GM23338 (cell line): ENCODE results near the gene TRPM1. TPM values are rescaled to one million over a fixed set of nuclear protein-coding genes. Genes with fewer than 3 reads are reported as not detected.

ENCODE experiments used
- ATAC-seq: fragments of 200-7000 bp; cut with Tn5 transposase; 3 replicates; pipeline ENCODE4 v1.9.1; 2020
- DNase-seq: peaks from one replicate; pipeline ENCODE4 v3.0.0-alpha.2; 2015; ENCODE audit warnings: low spot score
- H2AFZ ChIP-seq: fragments of 200-600 bp; sonication (generic); 2 replicates; pipeline ENCODE4 v1.8.0; 2016; ENCODE audit warnings: antibody characterized with exemption, mild to moderate bottlenecking, moderate library complexity
- H3F3A ChIP-seq: fragments of 200-600 bp; sonication (generic); replicated peaks from 2 replicates; pipeline ENCODE4 v1.8.0; 2017; ENCODE audit warnings: antibody characterized with exemption, mixed run types, low read depth
- H3K27ac ChIP-seq: fragments of 200-600 bp; sonication (generic); 2 replicates; pipeline ENCODE4 v1.6.1; 2016; ENCODE audit warnings: low read depth
- H3K27me3 ChIP-seq: fragments of 200-600 bp; sonication (generic); 2 replicates; pipeline ENCODE4 v1.8.0; 2016; ENCODE audit warnings: mild to moderate bottlenecking, mixed run types, moderate library complexity; ENCODE audit not compliant: insufficient read depth
- H3K36me3 ChIP-seq: fragments of 200-600 bp; sonication (generic); 2 replicates; pipeline ENCODE4 v1.8.0; 2016; ENCODE audit warnings: mild to moderate bottlenecking; ENCODE audit not compliant: insufficient read depth
- H3K4me1 ChIP-seq: fragments of 200-600 bp; sonication (generic); 2 replicates; pipeline ENCODE4 v1.8.0; 2016; ENCODE audit warnings: mild to moderate bottlenecking, moderate library complexity; ENCODE audit not compliant: insufficient read depth
- H3K4me2 ChIP-seq: fragments of 200-600 bp; sonication (generic); 2 replicates; pipeline ENCODE4 v1.7.1; 2017; ENCODE audit warnings: mixed run types
- H3K4me3 ChIP-seq: fragments of 200-600 bp; sonication (generic); 2 replicates; pipeline ENCODE4 v1.6.1; 2016; ENCODE audit warnings: mixed run types
- H3K79me2 ChIP-seq: fragments of 200-600 bp; sonication (generic); replicated peaks from 2 replicates; pipeline ENCODE4 v1.8.0; 2017; ENCODE audit warnings: mild to moderate bottlenecking; ENCODE audit not compliant: insufficient read depth
- H3K9me2 ChIP-seq: fragments of 200-600 bp; sonication (generic); 2 replicates; pipeline ENCODE4 v1.8.0; 2017; ENCODE audit not compliant: insufficient read depth
- H4K20me1 ChIP-seq: fragments of 200-600 bp; sonication (generic); replicated peaks from 2 replicates; pipeline ENCODE4 v1.8.0; 2017; ENCODE audit warnings: mild to moderate bottlenecking; ENCODE audit not compliant: insufficient read depth
- H3K27ac Mint-ChIP-seq: 2 replicates; pipeline ENCODE4 v1.8.0; 2020; ENCODE audit warnings: inconsistent platforms, mild to moderate bottlenecking, moderate library complexity, mixed read lengths
- H3K27me3 Mint-ChIP-seq: 3 replicates; pipeline ENCODE4 v1.8.0; 2022; ENCODE audit warnings: low read depth, mild to moderate bottlenecking, moderate library complexity, mixed read lengths, inconsistent platforms; ENCODE audit not compliant: insufficient read depth, poor library complexity
- H3K36me3 Mint-ChIP-seq: 3 replicates; pipeline ENCODE4 v1.8.0; 2021; ENCODE audit warnings: low read depth, mild to moderate bottlenecking, inconsistent platforms, moderate library complexity, mixed read lengths
- H3K4me1 Mint-ChIP-seq: 3 replicates; pipeline ENCODE4 v1.8.0; 2020; ENCODE audit warnings: mild to moderate bottlenecking, inconsistent platforms, mixed read lengths
- H3K4me3 Mint-ChIP-seq: 3 replicates; pipeline ENCODE4 v1.8.0; 2021; ENCODE audit warnings: moderate library complexity, mild to moderate bottlenecking, inconsistent platforms, mixed read lengths
- H3K9me3 Mint-ChIP-seq: 3 replicates; pipeline ENCODE4 v1.8.0; 2020; ENCODE audit warnings: moderate library complexity, mild to moderate bottlenecking, inconsistent platforms, mixed read lengths
- CREB1 ChIP-seq: fragments of 250-450 bp; sonication (Bioruptor Pico); IDR thresholded peaks from 2 replicates; pipeline ENCODE4 v1.5.0; 2020; ENCODE audit warnings: low read depth, mild to moderate bottlenecking, moderate library complexity
- EZH2 ChIP-seq: fragments of 200-600 bp; sonication (generic); IDR thresholded peaks from one replicate; pipeline ENCODE4 v1.8.0; 2017; ENCODE audit warnings: antibody characterized with exemption, mild to moderate bottlenecking, low read depth; ENCODE audit not compliant: unreplicated experiment
- EZH2phosphoT487 ChIP-seq: fragments of 200-600 bp; sonication (generic); IDR thresholded peaks from one replicate; pipeline ENCODE4 v1.8.1; 2018; ENCODE audit warnings: antibody characterized with exemption; ENCODE audit not compliant: unreplicated experiment
- JUNB ChIP-seq: IDR thresholded peaks from one replicate; pipeline ENCODE4 v1.6.1; 2016; ENCODE audit warnings: antibody characterized with exemption; ENCODE audit not compliant: unreplicated experiment
- NANOG ChIP-seq: IDR thresholded peaks from 2 replicates; pipeline ENCODE4 v1.6.1; 2016; ENCODE audit warnings: antibody characterized with exemption, borderline replicate concordance
- POLR2AphosphoS5 ChIP-seq: IDR thresholded peaks from 2 replicates; pipeline ENCODE4 v1.6.1; 2016; ENCODE audit warnings: antibody characterized with exemption, low read depth
- STAT1 ChIP-seq: IDR thresholded peaks from one replicate; pipeline ENCODE4 v1.6.1; 2016; ENCODE audit warnings: antibody characterized with exemption; ENCODE audit not compliant: unreplicated experiment
- ZNF114 ChIP-seq: fragments of 250-450 bp; sonication (Bioruptor Pico); IDR thresholded peaks from 2 replicates; pipeline ENCODE4 v1.5.0; 2020; ENCODE audit warnings: mild to moderate bottlenecking, moderate library complexity
- ZNF331 ChIP-seq: fragments of 250-450 bp; sonication (Bioruptor Pico); IDR thresholded peaks from 2 replicates; pipeline ENCODE4 v1.5.0; 2020; ENCODE audit warnings: low read depth, mild to moderate bottlenecking, moderate library complexity
- polyA plus RNA-seq: library from polyadenylated mRNA; unstranded; fragments of >200 nt; fragmentation: Nextera tagmentation; extraction: Ambion mirVana; gene quantifications from 2 replicates; pipeline ENCODE4 v1.2.1, GENCODE V29; 2016
- total RNA-seq: library from RNA; depleted of rRNA; stranded (reverse); fragments of >200 nt; shearing (Covaris generic); gene quantifications from 2 replicates; pipeline ENCODE4 v1.2.3, GENCODE V29; 2014
- TF ChIP-seq, protein P1 (sequence below), 2 experiments: fragments of 200-600 bp in 1 of 2; sonication (generic) in 1 of 2; conservative IDR thresholded peaks; 2 replicates each; pipeline versions ENCODE4 v1.5.1 to v1.6.1; 2016 to 2017; ENCODE audit warnings: antibody characterized with exemption in 2 of 2, low read depth in 2 of 2, mild to moderate bottlenecking in 2 of 2, moderate library complexity in 1 of 2
- TF ChIP-seq, protein P2 (sequence below): IDR thresholded peaks from 2 replicates; pipeline ENCODE4 v1.6.1; 2016; ENCODE audit warnings: antibody characterized with exemption
- TF ChIP-seq, protein P3 (sequence below): fragments of 250-450 bp; sonication (Bioruptor Pico); IDR thresholded peaks from 2 replicates; pipeline ENCODE4 v1.5.0; 2020; ENCODE audit warnings: mild to moderate bottlenecking, moderate library complexity

Gene TRPM1
- total and polyA plus RNA-seq, 2 experiments from 2014 or later: 0.19 TPM; not detected in 1

DNA sequence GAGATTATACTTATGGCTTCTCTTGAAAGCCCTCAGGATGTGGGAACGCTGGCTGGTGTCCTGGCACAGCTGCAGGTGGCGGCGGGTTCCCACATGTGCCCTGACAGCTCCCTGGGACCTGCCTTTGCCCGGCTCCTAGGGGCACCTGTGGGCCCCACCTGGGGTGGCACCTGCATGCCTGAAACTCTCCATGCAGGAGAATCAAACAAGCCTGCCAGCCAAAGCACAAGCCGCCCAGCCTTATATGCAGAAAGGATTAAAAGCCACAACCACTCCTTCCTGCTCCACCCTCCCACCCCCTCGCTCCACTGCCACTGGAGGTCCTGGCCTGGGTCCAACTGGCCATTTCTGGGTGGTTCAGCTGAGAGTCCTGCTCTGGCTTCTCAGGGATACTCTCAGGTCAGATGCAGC is 18.1 kb downstream of the TRPM1 start:
- Histone ChIP-seq H3K36me3 (no peaks in the 10 kb centered on the region), H3K79me2 (no peaks in the 10 kb centered on the region), H3F3A (no peaks in the 10 kb centered on the region), H3K4me1 (peaks cover 31% of the 10 kb centered on the region), H3K27ac (no peak overlapping the region), H3K4me2 (no peak overlapping the region), H2AFZ (no peak overlapping the region), H3K9me2 (no peaks in the 10 kb centered on the region), H3K4me3 (no peak overlapping the region), H3K27me3 (no peaks in the 10 kb centered on the region), H4K20me1 (no peaks in the 10 kb centered on the region)
- H3K4me3 Mint-ChIP-seq: no peak overlapping the region
- DNase-seq (no peak), ATAC-seq (no peak)
- no peaks in the 10 kb centered on the region for H3K36me3 Mint-ChIP-seq
- peaks cover 37% of the 10 kb centered on the region for H3K4me1 Mint-ChIP-seq
- no peak overlapping the region for H3K27ac Mint-ChIP-seq
- TF ChIP-seq NANOG (no peak), ZNF331 (CRISPR knock-in tag) (no peak), STAT1 (no peak), ZNF114 (CRISPR knock-in tag) (no peak), EZH2 (no peak), EZH2phosphoT487 (no peak), POLR2AphosphoS5 (no peak)
- TF ChIP-seq, protein P1, sequence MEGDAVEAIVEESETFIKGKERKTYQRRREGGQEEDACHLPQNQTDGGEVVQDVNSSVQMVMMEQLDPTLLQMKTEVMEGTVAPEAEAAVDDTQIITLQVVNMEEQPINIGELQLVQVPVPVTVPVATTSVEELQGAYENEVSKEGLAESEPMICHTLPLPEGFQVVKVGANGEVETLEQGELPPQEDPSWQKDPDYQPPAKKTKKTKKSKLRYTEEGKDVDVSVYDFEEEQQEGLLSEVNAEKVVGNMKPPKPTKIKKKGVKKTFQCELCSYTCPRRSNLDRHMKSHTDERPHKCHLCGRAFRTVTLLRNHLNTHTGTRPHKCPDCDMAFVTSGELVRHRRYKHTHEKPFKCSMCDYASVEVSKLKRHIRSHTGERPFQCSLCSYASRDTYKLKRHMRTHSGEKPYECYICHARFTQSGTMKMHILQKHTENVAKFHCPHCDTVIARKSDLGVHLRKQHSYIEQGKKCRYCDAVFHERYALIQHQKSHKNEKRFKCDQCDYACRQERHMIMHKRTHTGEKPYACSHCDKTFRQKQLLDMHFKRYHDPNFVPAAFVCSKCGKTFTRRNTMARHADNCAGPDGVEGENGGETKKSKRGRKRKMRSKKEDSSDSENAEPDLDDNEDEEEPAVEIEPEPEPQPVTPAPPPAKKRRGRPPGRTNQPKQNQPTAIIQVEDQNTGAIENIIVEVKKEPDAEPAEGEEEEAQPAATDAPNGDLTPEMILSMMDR (conservative IDR thresholded peaks at IDR 0.05; ENCODE audit: low read depth in 2 of 2): no peak
- TF ChIP-seq, protein P2, sequence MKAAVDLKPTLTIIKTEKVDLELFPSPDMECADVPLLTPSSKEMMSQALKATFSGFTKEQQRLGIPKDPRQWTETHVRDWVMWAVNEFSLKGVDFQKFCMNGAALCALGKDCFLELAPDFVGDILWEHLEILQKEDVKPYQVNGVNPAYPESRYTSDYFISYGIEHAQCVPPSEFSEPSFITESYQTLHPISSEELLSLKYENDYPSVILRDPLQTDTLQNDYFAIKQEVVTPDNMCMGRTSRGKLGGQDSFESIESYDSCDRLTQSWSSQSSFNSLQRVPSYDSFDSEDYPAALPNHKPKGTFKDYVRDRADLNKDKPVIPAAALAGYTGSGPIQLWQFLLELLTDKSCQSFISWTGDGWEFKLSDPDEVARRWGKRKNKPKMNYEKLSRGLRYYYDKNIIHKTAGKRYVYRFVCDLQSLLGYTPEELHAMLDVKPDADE: no peak
- H3K27me3 Mint-ChIP-seq: peaks cover 7% of the 10 kb centered on the region
- H3K9me3 Mint-ChIP-seq: 0 out of 3 replicates have a peak, but pooled peaks cover 3% of the 10 kb centered on the region

DNA sequence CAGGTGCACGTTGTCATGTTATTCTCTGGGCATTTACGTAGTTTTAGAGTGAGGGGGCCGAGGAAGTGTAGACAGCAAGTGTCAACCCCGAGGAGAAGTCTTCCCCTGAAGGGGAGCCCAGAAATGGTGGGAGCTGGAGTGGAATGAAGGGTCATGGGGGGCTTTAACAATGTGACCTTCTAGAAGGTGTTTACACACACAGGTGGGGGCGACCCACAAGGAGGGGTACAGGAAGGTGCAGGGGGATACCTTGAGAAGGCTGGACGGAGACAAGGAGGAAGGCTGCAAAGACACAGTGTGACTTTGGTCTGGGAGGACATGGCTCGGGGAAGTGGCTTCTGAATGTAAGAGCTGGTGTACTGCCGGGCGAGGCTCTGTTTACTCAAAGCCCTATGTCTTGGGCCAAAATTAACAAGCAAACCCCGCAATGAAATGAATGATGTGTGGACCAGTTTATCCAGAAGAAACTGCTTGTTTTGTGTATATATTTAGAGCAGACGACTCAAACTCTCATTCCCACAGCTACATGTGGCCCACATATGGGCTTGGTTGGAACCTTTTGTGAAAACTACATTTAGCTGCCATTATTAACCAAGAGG is 18.7 kb downstream of the TRPM1 start:
- Histone ChIP-seq H3F3A (no peaks in the 10 kb centered on the region), H3K36me3 (no peaks in the 10 kb centered on the region), H3K4me1 (peaks cover 36% of the 10 kb centered on the region), H3K9me2 (no peaks in the 10 kb centered on the region), H3K79me2 (no peaks in the 10 kb centered on the region), H3K4me3 (no peak overlapping the region), H3K27me3 (no peaks in the 10 kb centered on the region), H2AFZ (no peak overlapping the region), H4K20me1 (no peaks in the 10 kb centered on the region), H3K4me2 (no peak overlapping the region), H3K27ac (no peak overlapping the region)
- no peak overlapping the region for H3K4me3 Mint-ChIP-seq
- no peak for ATAC-seq
- peaks cover 41% of the 10 kb centered on the region for H3K4me1 Mint-ChIP-seq
- no peak for DNase-seq
- H3K9me3 Mint-ChIP-seq: no peaks in the 10 kb centered on the region
- H3K27ac Mint-ChIP-seq: no peak overlapping the region
- H3K36me3 Mint-ChIP-seq: no peaks in the 10 kb centered on the region
- H3K27me3 Mint-ChIP-seq: peaks cover 7% of the 10 kb centered on the region
- TF ChIP-seq STAT1 (no peak), ZNF331 (CRISPR knock-in tag) (no peak), ZNF114 (CRISPR knock-in tag) (no peak), CREB1 (CRISPR knock-in tag) (no peak), POLR2AphosphoS5 (no peak), JUNB (no peak), NANOG (no peak)
- TF ChIP-seq, protein P3, sequence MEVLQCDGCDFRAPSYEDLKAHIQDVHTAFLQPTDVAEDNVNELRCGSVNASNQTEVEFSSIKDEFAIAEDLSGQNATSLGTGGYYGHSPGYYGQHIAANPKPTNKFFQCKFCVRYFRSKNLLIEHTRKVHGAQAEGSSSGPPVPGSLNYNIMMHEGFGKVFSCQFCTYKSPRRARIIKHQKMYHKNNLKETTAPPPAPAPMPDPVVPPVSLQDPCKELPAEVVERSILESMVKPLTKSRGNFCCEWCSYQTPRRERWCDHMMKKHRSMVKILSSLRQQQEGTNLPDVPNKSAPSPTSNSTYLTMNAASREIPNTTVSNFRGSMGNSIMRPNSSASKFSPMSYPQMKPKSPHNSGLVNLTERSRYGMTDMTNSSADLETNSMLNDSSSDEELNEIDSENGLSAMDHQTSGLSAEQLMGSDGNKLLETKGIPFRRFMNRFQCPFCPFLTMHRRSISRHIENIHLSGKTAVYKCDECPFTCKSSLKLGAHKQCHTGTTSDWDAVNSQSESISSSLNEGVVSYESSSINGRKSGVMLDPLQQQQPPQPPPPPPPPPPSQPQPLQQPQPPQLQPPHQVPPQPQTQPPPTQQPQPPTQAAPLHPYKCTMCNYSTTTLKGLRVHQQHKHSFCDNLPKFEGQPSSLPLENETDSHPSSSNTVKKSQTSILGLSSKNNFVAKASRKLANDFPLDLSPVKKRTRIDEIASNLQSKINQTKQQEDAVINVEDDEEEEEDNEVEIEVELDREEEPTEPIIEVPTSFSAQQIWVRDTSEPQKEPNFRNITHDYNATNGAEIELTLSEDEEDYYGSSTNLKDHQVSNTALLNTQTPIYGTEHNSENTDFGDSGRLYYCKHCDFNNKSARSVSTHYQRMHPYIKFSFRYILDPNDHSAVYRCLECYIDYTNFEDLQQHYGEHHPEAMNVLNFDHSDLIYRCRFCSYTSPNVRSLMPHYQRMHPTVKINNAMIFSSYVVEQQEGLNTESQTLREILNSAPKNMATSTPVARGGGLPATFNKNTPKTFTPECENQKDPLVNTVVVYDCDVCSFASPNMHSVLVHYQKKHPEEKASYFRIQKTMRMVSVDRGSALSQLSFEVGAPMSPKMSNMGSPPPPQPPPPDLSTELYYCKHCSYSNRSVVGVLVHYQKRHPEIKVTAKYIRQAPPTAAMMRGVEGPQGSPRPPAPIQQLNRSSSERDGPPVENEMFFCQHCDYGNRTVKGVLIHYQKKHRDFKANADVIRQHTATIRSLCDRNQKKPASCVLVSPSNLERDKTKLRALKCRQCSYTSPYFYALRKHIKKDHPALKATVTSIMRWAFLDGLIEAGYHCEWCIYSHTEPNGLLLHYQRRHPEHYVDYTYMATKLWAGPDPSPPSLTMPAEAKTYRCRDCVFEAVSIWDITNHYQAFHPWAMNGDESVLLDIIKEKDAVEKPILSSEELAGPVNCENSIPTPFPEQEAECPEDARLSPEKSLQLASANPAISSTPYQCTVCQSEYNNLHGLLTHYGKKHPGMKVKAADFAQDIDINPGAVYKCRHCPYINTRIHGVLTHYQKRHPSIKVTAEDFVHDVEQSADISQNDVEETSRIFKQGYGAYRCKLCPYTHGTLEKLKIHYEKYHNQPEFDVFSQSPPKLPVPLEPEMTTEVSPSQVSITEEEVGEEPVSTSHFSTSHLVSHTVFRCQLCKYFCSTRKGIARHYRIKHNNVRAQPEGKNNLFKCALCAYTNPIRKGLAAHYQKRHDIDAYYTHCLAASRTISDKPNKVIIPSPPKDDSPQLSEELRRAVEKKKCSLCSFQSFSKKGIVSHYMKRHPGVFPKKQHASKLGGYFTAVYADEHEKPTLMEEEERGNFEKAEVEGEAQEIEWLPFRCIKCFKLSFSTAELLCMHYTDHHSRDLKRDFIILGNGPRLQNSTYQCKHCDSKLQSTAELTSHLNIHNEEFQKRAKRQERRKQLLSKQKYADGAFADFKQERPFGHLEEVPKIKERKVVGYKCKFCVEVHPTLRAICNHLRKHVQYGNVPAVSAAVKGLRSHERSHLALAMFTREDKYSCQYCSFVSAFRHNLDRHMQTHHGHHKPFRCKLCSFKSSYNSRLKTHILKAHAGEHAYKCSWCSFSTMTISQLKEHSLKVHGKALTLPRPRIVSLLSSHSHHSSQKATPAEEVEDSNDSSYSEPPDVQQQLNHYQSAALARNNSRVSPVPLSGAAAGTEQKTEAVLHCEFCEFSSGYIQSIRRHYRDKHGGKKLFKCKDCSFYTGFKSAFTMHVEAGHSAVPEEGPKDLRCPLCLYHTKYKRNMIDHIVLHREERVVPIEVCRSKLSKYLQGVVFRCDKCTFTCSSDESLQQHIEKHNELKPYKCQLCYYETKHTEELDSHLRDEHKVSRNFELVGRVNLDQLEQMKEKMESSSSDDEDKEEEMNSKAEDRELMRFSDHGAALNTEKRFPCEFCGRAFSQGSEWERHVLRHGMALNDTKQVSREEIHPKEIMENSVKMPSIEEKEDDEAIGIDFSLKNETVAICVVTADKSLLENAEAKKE (CRISPR knock-in tag): no peak
